AG04450 (cell line): Measurements from ENCODE around the gene BEAN1. TPM values are rescaled to one million over a fixed set of nuclear protein-coding genes. Genes with fewer than 3 reads are reported as not detected.

Experiments
- CTCF ChIA-PET: fragments of 300-600, 350-600 bp; formaldehyde crosslinking; extraction: SDS; loops from one replicate; lab custom pipeline; 2022; ENCODE audit warnings: antibody characterized with exemption, inconsistent platforms; lab: Charles Lee
- POLR2A ChIA-PET: fragments of 350-600 bp; formaldehyde crosslinking; extraction: SDS; loops from one replicate; lab custom pipeline; 2021; ENCODE audit warnings: antibody characterized with exemption, inconsistent platforms; lab: Yijun Ruan, JAX
- DNase-seq: peaks from one replicate; pipeline ENCODE4 v3.0.0-alpha.2; 2011; ENCODE audit warnings: low read depth, low spot score
- H3K27ac ChIP-seq: one replicate; pipeline ENCODE4 v1.5.1; 2012; ENCODE audit warnings: low read depth, low read length, control low read depth
- H3K27me3 ChIP-seq: one replicate; pipeline ENCODE4 v1.6.0; 2012; ENCODE audit warnings: low read length; ENCODE audit not compliant: control insufficient read depth, insufficient read depth
- H3K4me3 ChIP-seq: 2 replicates; pipeline ENCODE4 v1.5.1; 2011; ENCODE audit warnings: mild to moderate bottlenecking, low read depth, low read length, control low read depth
- H3K9me3 ChIP-seq: 2 replicates; pipeline ENCODE4 v1.5.1; 2012; ENCODE audit warnings: low read length; ENCODE audit not compliant: control insufficient read depth, insufficient read depth
- CTCF ChIP-seq: IDR thresholded peaks from 2 replicates; pipeline ENCODE4 v1.5.1; 2011; ENCODE audit warnings: low read depth, low read length, control low read depth, inconsistent platforms
- polyA plus RNA-seq: library from polyadenylated mRNA; depleted of rRNA; stranded (reverse); fragments of >200 nt; gene quantifications from 2 replicates; pipeline ENCODE4 v1.2.3, GENCODE V29; 2011

BEAN1 gene
- polyA plus RNA-seq, 1 experiment, result not detected

DNA sequence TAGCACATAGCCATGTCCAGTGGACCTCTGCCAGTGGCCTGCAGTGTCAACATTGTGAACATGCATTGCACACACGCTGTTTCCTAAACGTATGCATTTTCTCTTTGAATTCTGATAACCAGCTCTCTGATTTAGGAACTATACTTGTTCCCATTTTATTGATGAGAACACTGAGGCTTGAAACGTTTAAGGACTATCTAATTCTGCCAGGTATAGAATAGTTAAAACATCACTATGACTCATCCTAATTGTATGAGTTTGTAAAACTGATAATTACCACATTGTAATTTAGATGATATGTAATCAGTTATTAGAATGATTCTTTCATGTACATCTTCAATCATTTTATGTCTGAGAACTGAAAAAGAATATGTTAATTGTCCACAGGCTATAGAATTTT lies 3.1 kb downstream of the BEAN1 start:
- no peak overlapping the region for H3K27ac ChIP-seq
- H3K27me3 ChIP-seq, result peaks cover 63% of the 10 kb centered on the region
- CTCF ChIA-PET, result no interaction called here

DNA sequence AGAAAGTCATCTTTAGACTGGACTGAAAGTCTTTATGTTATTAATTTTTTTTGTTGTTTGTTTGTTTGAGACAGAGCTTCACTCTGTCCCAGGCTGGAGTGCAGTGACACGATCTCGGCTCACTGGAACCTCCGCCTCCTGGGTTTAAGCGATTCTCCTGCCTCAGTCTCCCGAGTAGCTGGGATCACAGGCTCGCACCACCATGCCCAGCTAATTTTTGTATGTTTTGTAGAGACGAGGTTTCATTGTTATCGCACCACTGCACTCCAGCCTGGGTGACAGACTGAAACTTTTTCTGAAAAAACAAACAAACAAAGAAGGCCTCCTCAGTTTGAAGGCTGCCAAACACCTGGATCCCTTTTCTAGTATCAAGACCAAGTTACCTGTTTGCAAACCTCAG lies 4.7 kb downstream of the BEAN1 start:
- H3K27ac ChIP-seq, result no peak overlapping the region
- CTCF ChIA-PET, result interaction anchor here (1.5 kb wide), 1 partner anchor 25 kb away, joined by 5 read pairs; no protein-coding TSS in a partner anchor
- peaks cover 50% of the 10 kb centered on the region for H3K27me3 ChIP-seq
- DNase-seq, result no peak
- H3K4me3 ChIP-seq, result no peak overlapping the region
- no peaks in the 10 kb centered on the region; the same call in 1 of the 2 replicates for H3K9me3 ChIP-seq
- POLR2A ChIA-PET, result no interaction called here
- TF ChIP-seq CTCF, result no peak

More for the DNA sequence above, 3.1 kb downstream of the BEAN1 start:
- no peak for DNase-seq
- POLR2A ChIA-PET, result no interaction called here
- Histone ChIP-seq H3K9me3 (no peaks in the 10 kb centered on the region; the same call in 1 of the 2 replicates), H3K4me3 (no peak overlapping the region)
- TF ChIP-seq CTCF, result no peak

GRCh38 chr16:66432429-66432828 lies 5.3 kb downstream of the BEAN1 start:
- no peak for DNase-seq
- Histone ChIP-seq H3K4me3 (no peak overlapping the region), H3K9me3 (no peaks in the 10 kb centered on the region; the same call in 1 of the 2 replicates), H3K27me3 (peaks cover 55% of the 10 kb centered on the region), H3K27ac (no peak overlapping the region)
- no peak for TF ChIP-seq CTCF
- ChIA-PET CTCF (interaction anchor here (1.0 to 1.5 kb wide), 2 partner anchors 26 to 441 kb away, joined by 4 to 5 read pairs; no protein-coding TSS in a partner anchor), POLR2A (no interaction called here)

GRCh38 chr16:66434619-66435430 lies 7.7 kb downstream of the BEAN1 start:
- Histone ChIP-seq H3K9me3 (no peaks in the 10 kb centered on the region), H3K27ac (no peak overlapping the region), H3K27me3 (peaks cover 37% of the 10 kb centered on the region), H3K4me3 (no peak overlapping the region)
- POLR2A ChIA-PET, result no interaction called here
- CTCF ChIA-PET, result interaction anchor here (0.8 kb wide), 1 partner anchor 48 kb away, joined by 4 read pairs; no protein-coding TSS in a partner anchor
- DNase-seq, result no peak
- TF ChIP-seq CTCF, result no peak

DNA sequence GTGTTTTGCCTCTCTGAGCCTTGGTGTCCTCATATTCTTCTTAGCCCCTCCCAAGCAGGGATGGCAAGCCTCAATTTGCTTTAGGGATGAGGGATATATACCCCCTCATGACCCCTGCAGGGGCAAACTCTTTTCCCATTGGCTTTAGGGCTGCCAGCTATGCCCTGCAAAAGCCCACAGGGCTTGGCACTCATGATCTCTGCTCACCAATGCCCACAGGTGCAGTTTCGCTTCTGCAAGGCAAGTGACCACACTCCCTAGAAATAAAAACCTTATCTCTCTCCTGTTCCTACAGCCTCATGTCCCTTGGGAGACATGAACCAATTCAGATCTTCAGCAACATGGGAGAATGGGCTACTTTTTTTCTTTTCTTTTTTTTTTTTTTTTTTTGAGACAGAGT lies 8.8 kb downstream of the BEAN1 start:
- ChIA-PET CTCF (interaction anchor here (0.7 kb wide), 1 partner anchor 60 kb away, joined by 4 read pairs; no protein-coding TSS in a partner anchor), POLR2A (no interaction called here)
- no peak for TF ChIP-seq CTCF
- no peak for DNase-seq
- Histone ChIP-seq H3K27ac (no peak overlapping the region), H3K4me3 (no peak overlapping the region), H3K9me3 (no peaks in the 10 kb centered on the region), H3K27me3 (peaks cover 37% of the 10 kb centered on the region)
